Measurements from ENCODE around the gene FKRP. TPM values are rescaled to one million over a fixed set of nuclear protein-coding genes. Genes with fewer than 3 reads are reported as not detected.
"Not testable (repeated sequence)": the region's sequence is repeated elsewhere in the genome, so short reads cannot be mapped to it uniquely, and the experiment has no call there.

Gene FKRP
- total and polyA plus RNA-seq, 12 donors: 13.0 to 22.8 (median 19.7) TPM

GRCh38 chr19:46759206-46759605, 13.3 kb downstream of the FKRP start:
- TF ChIP-seq CTCF (IDR thresholded peaks at IDR 0.05): no peak
- H3K4me3 ChIP-seq: no peak overlapping the region
- WGBS, 2 donors: 81 to 86% methylated on average over 6 of the region's 6 CpGs
- no peaks in the 10 kb centered on the region for H3K27me3 ChIP-seq
- no peak overlapping the region for H3K27ac ChIP-seq
- intact Hi-C loops (cut with DNase I): loop anchor here (5.0 to 10.0 kb wide), 3 partner anchors 83 to 236 kb away; no protein-coding TSS in a partner anchor
- ATAC-seq: no peak
- no peaks in the 10 kb centered on the region for H3K9me3 ChIP-seq
- no peak for DNase-seq
- H3K36me3 ChIP-seq: peaks cover 0 to 25% (median 0%) of the 10 kb centered on the region in 9 donors
- peaks cover 0 to 44% (median 4%) of the 10 kb centered on the region in 9 donors for H3K4me1 ChIP-seq

- Histone ChIP-seq H3K9me3 (no peaks in the 10 kb centered on the region), H3K4me3 (no peak overlapping the region), H3K4me1 (peaks cover 0 to 39% (median 8%) of the 10 kb centered on the region in 9 donors), H3K27me3 (no peaks in the 10 kb centered on the region), H3K36me3 (peaks cover 0 to 25% (median 0%) of the 10 kb centered on the region in 9 donors), H3K27ac (no peak overlapping the region)
- no peak for TF ChIP-seq CTCF (IDR thresholded peaks at IDR 0.05)
- ATAC-seq (peak in 1 of 8 donors; percentile 22), DNase-seq (no peak)
- WGBS, 2 donors: 65 to 66% methylated on average over 7 of the region's 7 CpGs
- intact Hi-C loops (cut with DNase I): loop anchor here (5.0 to 10.0 kb wide), 3 partner anchors 82 to 235 kb away; no protein-coding TSS in a partner anchor
Measured at GRCh38 chr19:46759817-46760333, 14.0 kb downstream of the FKRP start.

- H3K27me3 ChIP-seq: no peaks in the 10 kb centered on the region
- no peak overlapping the region for H3K4me3 ChIP-seq
- DNase-seq (no peak), ATAC-seq (no peak)
- no peak for TF ChIP-seq CTCF (IDR thresholded peaks at IDR 0.05)
- WGBS, 2 donors: 92 to 93% methylated on average over 5 of the region's 5 CpGs
- H3K4me1 ChIP-seq: peaks cover 0 to 34% (median 10%) of the 10 kb centered on the region in 9 donors
- no peaks in the 10 kb centered on the region for H3K9me3 ChIP-seq
- H3K27ac ChIP-seq: no peak overlapping the region
- peaks cover 0 to 25% (median 0%) of the 10 kb centered on the region in 9 donors for H3K36me3 ChIP-seq
- intact Hi-C loops (cut with DNase I): loop anchor here in 1 of 10 donors (10.0 kb wide), 1 partner anchor 234 kb away; no protein-coding TSS in a partner anchor
Measured at GRCh38 chr19:46760363-46760762, 14.5 kb downstream of the FKRP start.

DNA sequence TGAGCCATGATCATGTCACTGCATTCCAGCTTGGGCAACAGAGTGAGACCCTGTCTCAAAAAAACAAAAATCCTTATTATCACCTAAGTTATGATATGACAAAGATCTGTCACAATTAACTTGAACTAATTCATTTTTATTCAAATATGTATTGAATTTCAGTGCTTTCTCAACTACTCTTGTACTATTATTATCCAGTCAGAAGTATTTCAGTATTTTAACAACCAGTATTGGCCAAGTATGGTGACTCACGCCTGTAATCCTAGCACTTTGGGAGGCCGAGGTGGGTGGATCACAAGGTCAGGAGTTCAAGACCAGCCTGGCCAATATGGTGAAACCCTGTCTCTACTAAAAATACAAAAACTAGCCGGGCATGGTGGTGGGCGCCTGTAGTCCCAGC, 15.0 kb downstream of the FKRP start:
- not testable (repeated sequence) for H3K27me3 ChIP-seq, DNase-seq, H3K4me3 ChIP-seq, H3K9me3 ChIP-seq, H3K27ac ChIP-seq, ATAC-seq
- WGBS, 2 donors: 87 to 90% methylated on average over 4 of the region's 4 CpGs
- Histone ChIP-seq H3K4me1 (peaks cover 0 to 29% (median 10%) of the 10 kb centered on the region in 9 donors), H3K36me3 (peaks cover 0 to 25% (median 0%) of the 10 kb centered on the region in 9 donors)
- intact Hi-C loops (cut with DNase I): loop anchor here in 1 of 10 donors (10.0 kb wide), 1 partner anchor 234 kb away; no protein-coding TSS in a partner anchor

- intact Hi-C loops (cut with DNase I): loop anchor here in 1 of 10 donors (10.0 kb wide), 1 partner anchor 233 kb away; no protein-coding TSS in a partner anchor
- no peak overlapping the region for H3K4me3 ChIP-seq
- DNase-seq: no peak
Measured at GRCh38 chr19:46761418-46761831, 15.6 kb downstream of the FKRP start.

More at GRCh38 chr19:46761418-46761831, 15.6 kb downstream of the FKRP start:
- H3K27me3 ChIP-seq: no peaks in the 10 kb centered on the region
- H3K9me3 ChIP-seq: no peaks in the 10 kb centered on the region
- H3K36me3 ChIP-seq: peaks cover 0 to 22% (median 0%) of the 10 kb centered on the region in 9 donors
- TF ChIP-seq CTCF (IDR thresholded peaks at IDR 0.05): no peak
- peaks cover 0 to 29% (median 10%) of the 10 kb centered on the region in 9 donors for H3K4me1 ChIP-seq
- no peak for ATAC-seq
- WGBS, 2 donors: 61 to 63% methylated on average over 5 of the region's 5 CpGs
- H3K27ac ChIP-seq: peak overlapping the region in 1 of 10 donors; percentile 0
